Muscle of leg (tissue), 11 donors: ENCODE measurements around the gene KCNJ16. TPM values are rescaled to one million over a fixed set of nuclear protein-coding genes. Genes with fewer than 3 reads are reported as not detected.

ENCODE experiments used
- DNase-seq: peaks from one replicate; pipeline ENCODE4 v3.0.0; 2013
- H3K27ac ChIP-seq: one replicate; pipeline ENCODE4 v1.5.1; 2013; ENCODE audit warnings: mild to moderate bottlenecking, low read length, control low read depth
- H3K27me3 ChIP-seq: one replicate; pipeline ENCODE4 v1.6.1; 2013; ENCODE audit warnings: low read length; ENCODE audit not compliant: control insufficient read depth, insufficient read depth
- H3K36me3 ChIP-seq: one replicate; pipeline ENCODE4 v1.6.1; 2013; ENCODE audit warnings: low read length; ENCODE audit not compliant: control insufficient read depth, insufficient read depth
- H3K4me1 ChIP-seq: one replicate; pipeline ENCODE4 v1.6.1; 2013; ENCODE audit warnings: low read length; ENCODE audit not compliant: control insufficient read depth, insufficient read depth
- H3K4me3 ChIP-seq: one replicate; pipeline ENCODE4 v1.5.1; 2013; ENCODE audit warnings: low read length, control low read depth
- H3K9me3 ChIP-seq: replicated peaks from 2 replicates; pipeline ENCODE4 v1.6.1; 2013; ENCODE audit warnings: low read depth, low read length; ENCODE audit not compliant: control insufficient read depth
- WGBS: methylation state at CpG from one replicate; pipeline ENCODE4 v1.1.5; 2013; ENCODE audit warnings: missing lambda C conversion rate; ENCODE audit not compliant: insufficient coverage; 5-methylcytosine and 5-hydroxymethylcytosine counted together
- polyA plus RNA-seq, 8 donors: library from polyadenylated mRNA; unstranded; fragments of 120-200 nt; gene quantifications; one replicate each; pipeline versions ENCODE4 v1.2.1 to v1.2.3, GENCODE V29; 2013; ENCODE audit warnings: inconsistent platforms in 1 of 8, low replicate concordance in 1 of 8; ENCODE audit not compliant: insufficient read length in 8 of 8, insufficient read depth in 1 of 8
- total RNA-seq: library from RNA; stranded (reverse); fragments of 120-200 nt; gene quantifications from one replicate; pipeline ENCODE4 v1.2.4, GENCODE V29; 2013

The KCNJ16 gene
- total and polyA plus RNA-seq, 9 donors: 0.08 to 0.79 (median 0.19) TPM

DNA sequence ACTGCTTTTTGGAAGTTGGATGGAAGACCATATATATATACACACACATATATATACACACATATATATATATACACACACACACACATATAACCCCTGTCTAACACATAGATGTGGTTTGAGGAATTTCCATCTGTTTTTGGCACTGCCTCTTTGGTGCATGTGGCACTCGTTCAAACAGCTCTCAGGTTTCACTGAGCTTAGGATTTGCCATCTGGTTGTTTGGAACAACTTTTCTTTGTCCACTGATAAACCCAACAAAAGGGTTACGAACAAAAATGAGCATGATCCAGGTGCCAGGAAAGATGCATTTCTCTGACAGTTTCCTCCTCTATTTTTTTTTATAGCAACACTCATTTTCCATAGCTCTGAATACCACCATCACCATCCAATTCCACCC, 14.6 kb upstream of the KCNJ16 start:
- peak; percentile 74 for DNase-seq
- Histone ChIP-seq H3K9me3 (no peaks in the 10 kb centered on the region), H3K4me1 (peaks cover 10% of the 10 kb centered on the region), H3K27ac (peak overlapping the region; percentile 52), H3K36me3 (no peaks in the 10 kb centered on the region), H3K27me3 (no peaks in the 10 kb centered on the region), H3K4me3 (no peak overlapping the region)
- 40% methylated on average over 1 of the region's 2 CpGs for WGBS

DNA sequence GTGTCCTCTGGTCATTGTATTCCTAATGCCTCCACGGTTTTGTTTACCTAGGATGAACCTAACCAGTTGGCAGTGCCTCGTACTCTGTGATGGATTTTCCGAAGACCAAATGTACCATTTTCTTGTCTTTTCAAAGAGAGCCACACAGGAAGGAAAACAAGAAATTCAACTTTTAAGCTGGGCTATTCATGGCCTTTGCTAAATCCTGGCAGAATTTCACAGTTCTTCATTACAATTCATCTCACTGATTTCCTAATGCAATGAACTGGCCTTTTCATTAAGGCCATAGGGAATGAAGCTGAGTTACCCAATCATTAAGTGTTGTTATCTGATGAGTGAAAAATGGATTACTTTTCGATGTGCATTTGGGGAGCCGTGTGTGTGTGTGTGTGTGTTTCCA, 7.9 kb upstream of the KCNJ16 start:
- Histone ChIP-seq H3K4me3 (no peak overlapping the region), H3K9me3 (no peaks in the 10 kb centered on the region), H3K27ac (no peak overlapping the region), H3K27me3 (no peaks in the 10 kb centered on the region), H3K4me1 (no peaks in the 10 kb centered on the region), H3K36me3 (no peaks in the 10 kb centered on the region)
- DNase-seq: no peak
- WGBS: 72% methylated on average over 5 of the region's 5 CpGs

GRCh38 chr17:70070305-70071027, 4.6 kb upstream of the KCNJ16 start:
- H3K9me3 ChIP-seq: no peaks in the 10 kb centered on the region
- no peaks in the 10 kb centered on the region for H3K36me3 ChIP-seq
- H3K4me3 ChIP-seq: no peak overlapping the region
- H3K27ac ChIP-seq: no peak overlapping the region
- no peak for DNase-seq
- H3K27me3 ChIP-seq: no peaks in the 10 kb centered on the region
- WGBS: no CpG with 5 or more reads among the region's 3 CpGs
- H3K4me1 ChIP-seq: no peaks in the 10 kb centered on the region

GRCh38 chr17:70071127-70071526, 3.9 kb upstream of the KCNJ16 start:
- no peak overlapping the region for H3K27ac ChIP-seq
- WGBS: no CpG with 5 or more reads among the region's 4 CpGs
- H3K4me1 ChIP-seq: no peaks in the 10 kb centered on the region
- H3K9me3 ChIP-seq: no peaks in the 10 kb centered on the region
- no peak overlapping the region for H3K4me3 ChIP-seq
- DNase-seq: no peak
- H3K27me3 ChIP-seq: no peaks in the 10 kb centered on the region
- H3K36me3 ChIP-seq: no peaks in the 10 kb centered on the region

GRCh38 chr17:70071620-70072019, 3.4 kb upstream of the KCNJ16 start:
- H3K4me3 ChIP-seq: no peak overlapping the region
- H3K36me3 ChIP-seq: no peaks in the 10 kb centered on the region

GRCh38 chr17:70072546-70073309, 2.3 kb upstream of the KCNJ16 start:
- Histone ChIP-seq H3K36me3 (no peaks in the 10 kb centered on the region), H3K4me3 (no peak overlapping the region), H3K27me3 (no peaks in the 10 kb centered on the region), H3K9me3 (no peaks in the 10 kb centered on the region), H3K27ac (no peak overlapping the region), H3K4me1 (no peaks in the 10 kb centered on the region)
- peak; percentile 60 for DNase-seq
- 27% methylated on average over 2 of the region's 5 CpGs for WGBS

More at GRCh38 chr17:70071620-70072019, 3.4 kb upstream of the KCNJ16 start:
- Histone ChIP-seq H3K4me1 (no peaks in the 10 kb centered on the region), H3K9me3 (no peaks in the 10 kb centered on the region), H3K27me3 (no peaks in the 10 kb centered on the region), H3K27ac (no peak overlapping the region)
- WGBS: 100% methylated on average over 1 of the region's 1 CpG
- DNase-seq: no peak

GRCh38 chr17:70073310-70073709, 1.7 kb upstream of the KCNJ16 start:
- H3K9me3 ChIP-seq: no peaks in the 10 kb centered on the region
- no peaks in the 10 kb centered on the region for H3K36me3 ChIP-seq
- DNase-seq: no peak
- H3K4me1 ChIP-seq: no peaks in the 10 kb centered on the region
- H3K4me3 ChIP-seq: no peak overlapping the region
- WGBS: 71% methylated on average over 4 of the region's 5 CpGs
- no peak overlapping the region for H3K27ac ChIP-seq
- no peaks in the 10 kb centered on the region for H3K27me3 ChIP-seq

GRCh38 chr17:70073799-70074198, 1.2 kb upstream of the KCNJ16 start:
- H3K9me3 ChIP-seq: no peaks in the 10 kb centered on the region
- H3K4me1 ChIP-seq: no peaks in the 10 kb centered on the region
- no peaks in the 10 kb centered on the region for H3K36me3 ChIP-seq
- H3K4me3 ChIP-seq: no peak overlapping the region
- no peaks in the 10 kb centered on the region for H3K27me3 ChIP-seq
- no peak for DNase-seq
- H3K27ac ChIP-seq: no peak overlapping the region
- WGBS: 88% methylated on average over 2 of the region's 3 CpGs

DNA sequence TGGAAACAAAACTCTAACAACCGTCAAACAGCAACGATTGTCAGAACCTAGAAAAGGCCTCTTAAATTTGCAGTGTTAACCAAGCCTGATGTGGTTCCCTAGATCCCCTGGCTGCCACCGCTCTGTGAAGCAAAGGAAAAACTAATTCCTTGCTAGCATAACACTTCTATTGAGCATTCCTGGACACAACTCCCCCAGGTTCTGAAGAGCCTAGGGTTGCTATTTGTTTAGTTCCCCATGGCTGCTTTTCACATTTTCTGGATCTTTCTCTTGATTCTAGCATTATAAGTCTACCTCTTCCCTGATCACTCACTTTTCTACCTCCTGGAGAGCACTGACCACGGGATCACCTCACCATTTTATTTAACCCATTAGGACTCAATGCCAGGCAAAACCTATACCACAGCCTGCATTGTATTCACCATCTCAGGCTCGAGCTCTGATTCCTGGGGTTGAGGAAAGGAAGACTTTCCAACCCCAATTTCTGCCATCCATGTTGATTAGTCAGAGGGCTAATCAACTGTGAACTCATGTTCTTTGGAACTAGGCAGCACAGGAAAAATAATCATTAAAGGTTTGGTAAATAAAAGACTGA, 692 bp upstream of the KCNJ16 start:
- no peak for DNase-seq
- H3K9me3 ChIP-seq: no peaks in the 10 kb centered on the region
- WGBS: 57% methylated on average over 4 of the region's 5 CpGs
- H3K4me3 ChIP-seq: no peak overlapping the region
- no peaks in the 10 kb centered on the region for H3K27me3 ChIP-seq
- no peak overlapping the region for H3K27ac ChIP-seq
- H3K36me3 ChIP-seq: no peaks in the 10 kb centered on the region
- H3K4me1 ChIP-seq: no peaks in the 10 kb centered on the region

DNA sequence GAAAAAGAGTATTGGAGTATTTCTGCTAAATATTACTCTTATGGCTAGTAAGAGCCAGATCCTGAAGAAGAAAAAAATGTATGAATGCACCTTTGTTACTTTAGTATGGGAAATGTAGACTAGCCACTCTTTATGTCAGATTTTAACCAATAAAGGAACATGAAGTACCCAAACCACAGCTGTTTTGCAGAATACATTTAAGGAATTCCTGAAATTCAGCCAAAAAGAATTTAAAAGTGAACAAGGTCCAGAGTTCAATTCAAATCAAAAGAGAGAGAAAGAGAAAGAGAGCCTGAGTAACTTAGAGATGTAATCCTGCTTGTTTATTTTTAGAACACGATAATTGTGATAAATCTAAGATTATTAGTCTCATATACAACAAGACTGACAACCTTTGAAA, 1.2 kb downstream of the KCNJ16 start:
- peak; percentile 52 for DNase-seq
- Histone ChIP-seq H3K9me3 (no peaks in the 10 kb centered on the region), H3K27ac (no peak overlapping the region), H3K4me1 (no peaks in the 10 kb centered on the region), H3K27me3 (no peaks in the 10 kb centered on the region), H3K4me3 (no peak overlapping the region), H3K36me3 (no peaks in the 10 kb centered on the region)
- WGBS: no CpG with 5 or more reads among the region's 1 CpG
